Peyer's patch (tissue), 4 donors: ENCODE data around the gene MANEA.

Experiments used
- POLR2A ChIP-seq, 2 donors: fragments of 450-650 bp; IDR thresholded peaks; one replicate each; pipeline ENCODE4 v1.5.1; 2017; ENCODE audit warnings: antibody characterized with exemption in 2 of 2, mild to moderate bottlenecking in 2 of 2, moderate library complexity in 2 of 2
- TF ChIP-seq, protein P1 (sequence below), 6 experiments: fragments of 450-650 bp in 4 of 6; fragments of 200-600 bp in 2 of 6; sonication (generic) in 1 of 6; IDR thresholded peaks; one replicate each; pipeline ENCODE4 v1.5.1; 2017 to 2019; ENCODE audit warnings: antibody characterized with exemption in 6 of 6, mild to moderate bottlenecking in 3 of 6, moderate library complexity in 1 of 6

- TF ChIP-seq, protein P1, sequence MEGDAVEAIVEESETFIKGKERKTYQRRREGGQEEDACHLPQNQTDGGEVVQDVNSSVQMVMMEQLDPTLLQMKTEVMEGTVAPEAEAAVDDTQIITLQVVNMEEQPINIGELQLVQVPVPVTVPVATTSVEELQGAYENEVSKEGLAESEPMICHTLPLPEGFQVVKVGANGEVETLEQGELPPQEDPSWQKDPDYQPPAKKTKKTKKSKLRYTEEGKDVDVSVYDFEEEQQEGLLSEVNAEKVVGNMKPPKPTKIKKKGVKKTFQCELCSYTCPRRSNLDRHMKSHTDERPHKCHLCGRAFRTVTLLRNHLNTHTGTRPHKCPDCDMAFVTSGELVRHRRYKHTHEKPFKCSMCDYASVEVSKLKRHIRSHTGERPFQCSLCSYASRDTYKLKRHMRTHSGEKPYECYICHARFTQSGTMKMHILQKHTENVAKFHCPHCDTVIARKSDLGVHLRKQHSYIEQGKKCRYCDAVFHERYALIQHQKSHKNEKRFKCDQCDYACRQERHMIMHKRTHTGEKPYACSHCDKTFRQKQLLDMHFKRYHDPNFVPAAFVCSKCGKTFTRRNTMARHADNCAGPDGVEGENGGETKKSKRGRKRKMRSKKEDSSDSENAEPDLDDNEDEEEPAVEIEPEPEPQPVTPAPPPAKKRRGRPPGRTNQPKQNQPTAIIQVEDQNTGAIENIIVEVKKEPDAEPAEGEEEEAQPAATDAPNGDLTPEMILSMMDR (IDR thresholded peaks at IDR 0.05): no peak
- TF ChIP-seq POLR2A (IDR thresholded peaks at IDR 0.05): no peak
These were observed 2.5 kb upstream of the MANEA start for GRCh38 chr6:95574811-95575210.
